ENCODE measurements around the gene ZBTB26.
A peak's percentile ranks its signal among the peaks of the same experiment; 100 is the strongest.

ZBTB26 gene

GRCh38 chr9:122931226-122932121 is at the start of gene ZBTB26:
Gene ZBTB26 (minus strand): TSS chr9:122931512. CDS start chr9:122919934, 11,578 bp downstream.
- DNase-seq (ENCODE audit: low read depth in 2 of 2), result peak; percentile 66 to 85

DNA sequence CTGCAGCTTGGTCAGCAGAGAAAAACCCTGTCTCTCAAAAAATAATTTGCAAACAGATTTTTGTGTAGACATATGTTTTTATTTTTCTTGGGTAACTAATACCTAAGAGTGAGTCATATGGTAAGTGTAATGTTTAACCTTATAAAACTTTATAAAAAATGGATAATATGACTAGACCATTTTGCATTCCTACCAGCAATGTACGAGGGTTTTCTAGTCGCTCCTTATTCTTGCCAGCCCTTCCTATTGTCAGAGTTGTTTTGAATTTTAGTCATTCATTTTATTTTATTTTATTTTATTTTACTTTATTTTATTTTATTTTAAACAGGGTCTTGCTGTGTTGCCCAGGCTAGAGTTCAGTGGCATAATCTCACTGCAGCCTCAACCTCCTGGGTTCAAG is 47.3 kb upstream of the ZBTB26 start:
- DNase-seq (ENCODE audit: low read depth in 2 of 2), result no peak

- DNase-seq (ENCODE audit: low read depth in 2 of 2), result no peak
These were observed 43.9 kb upstream of the ZBTB26 start for GRCh38 chr9:122975196-122975595.

DNA sequence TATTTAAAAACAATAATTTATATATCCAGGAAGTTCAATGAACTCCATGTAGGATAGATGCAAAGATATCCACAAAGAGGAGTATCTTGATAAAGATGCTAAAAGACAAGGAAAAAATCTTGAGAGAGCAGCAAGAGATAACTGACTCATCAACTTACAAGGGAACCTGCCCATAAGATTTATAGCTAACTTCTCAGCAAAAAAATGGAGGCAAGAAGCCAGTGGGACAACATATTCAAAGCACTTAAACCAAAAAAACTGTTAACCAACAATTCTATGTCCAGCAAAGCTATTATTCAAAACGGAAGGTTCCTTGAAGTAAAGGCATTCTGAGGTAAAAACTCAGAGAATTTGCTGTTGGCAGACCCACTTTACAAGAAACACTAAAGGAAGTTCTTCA is 29.8 kb upstream of the ZBTB26 start:
- no peak for DNase-seq (ENCODE audit: low read depth in 2 of 2)

GRCh38 chr9:122955961-122956360 is 24.6 kb upstream of the ZBTB26 start:
- DNase-seq (ENCODE audit: low read depth in 2 of 2), result no peak

- no peak for DNase-seq (ENCODE audit: low read depth in 2 of 2)
These were observed 23.0 kb upstream of the ZBTB26 start for GRCh38 chr9:122954253-122954691.

GRCh38 chr9:122951056-122951455 is 19.7 kb upstream of the ZBTB26 start:
- no peak for DNase-seq (ENCODE audit: low read depth in 2 of 2)

DNA sequence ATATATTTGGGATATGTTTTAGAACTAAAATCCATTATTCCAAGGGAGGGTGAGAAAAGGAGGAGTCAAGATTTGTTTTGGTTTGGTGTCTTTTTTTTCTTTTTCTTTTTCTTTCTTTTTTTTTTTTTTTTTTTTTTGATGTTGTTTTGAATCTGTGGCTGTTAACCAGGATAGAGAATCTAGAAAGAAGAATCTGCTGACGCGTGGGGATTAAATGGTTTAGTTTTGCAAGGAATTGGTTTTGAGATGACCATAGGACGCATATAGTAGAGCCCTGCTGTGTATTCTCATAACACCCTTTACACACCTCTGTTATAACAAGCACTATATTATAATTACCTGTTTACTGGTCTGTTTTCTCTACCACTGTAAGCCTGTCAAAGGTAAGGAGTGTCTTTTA is 19.0 kb upstream of the ZBTB26 start:
- no peak for DNase-seq (ENCODE audit: low read depth in 2 of 2)

- no peak for DNase-seq (ENCODE audit: low read depth in 2 of 2)
These were observed 18.4 kb upstream of the ZBTB26 start for GRCh38 chr9:122949696-122950095.

DNA sequence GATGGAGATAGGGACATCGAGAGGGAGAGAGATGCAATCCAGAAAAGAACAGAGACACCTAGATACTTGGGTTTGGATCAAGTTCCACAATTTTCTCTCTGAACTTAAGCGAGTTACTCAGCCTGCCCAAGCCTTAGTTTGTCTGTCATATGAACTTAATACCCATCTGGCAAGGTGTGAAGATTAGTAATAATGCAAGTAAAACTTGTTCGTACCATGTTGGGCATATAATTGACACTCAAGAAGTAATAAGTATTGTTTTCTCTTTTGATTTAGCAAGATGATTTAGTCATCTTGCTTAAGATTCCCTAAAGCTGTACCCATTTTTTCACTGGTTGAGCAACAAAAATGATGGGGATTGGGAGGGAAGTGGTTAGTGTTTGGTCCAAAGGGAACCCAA is 17.0 kb upstream of the ZBTB26 start:
- no peak for DNase-seq (ENCODE audit: low read depth in 2 of 2)

DNA sequence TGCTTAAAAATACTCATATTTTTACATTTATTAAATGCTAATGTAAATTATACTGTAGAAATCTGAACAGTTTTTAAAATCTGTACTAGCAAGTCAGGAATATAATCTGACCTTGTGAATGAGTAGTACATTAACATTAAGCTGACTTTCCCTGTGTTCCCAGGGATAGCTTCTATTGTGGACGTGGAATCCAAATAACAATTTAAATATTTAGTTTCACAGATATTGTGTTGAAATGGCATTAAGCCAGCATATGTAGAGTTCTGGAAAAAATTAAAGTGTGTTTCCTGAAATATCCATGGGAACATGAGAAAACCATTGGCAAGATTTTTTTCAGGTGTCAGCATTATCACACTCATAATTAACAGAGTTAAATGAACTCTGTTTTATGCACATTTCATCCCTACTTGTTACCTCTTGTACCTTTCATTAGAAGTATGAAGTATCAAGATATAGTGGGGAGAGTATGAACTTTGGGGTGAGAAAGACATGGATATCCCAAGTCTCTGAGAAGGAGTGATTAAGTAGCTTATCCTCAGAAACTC is 15.2 kb upstream of the ZBTB26 start:
- DNase-seq (ENCODE audit: low read depth in 2 of 2), result no peak

GRCh38 chr9:122944960-122945888 is 13.9 kb upstream of the ZBTB26 start:
- no peak for DNase-seq (ENCODE audit: low read depth in 2 of 2)

GRCh38 chr9:122941582-122942234 is 10.4 kb upstream of the ZBTB26 start:
- no peak for DNase-seq (ENCODE audit: low read depth in 2 of 2)

DNA sequence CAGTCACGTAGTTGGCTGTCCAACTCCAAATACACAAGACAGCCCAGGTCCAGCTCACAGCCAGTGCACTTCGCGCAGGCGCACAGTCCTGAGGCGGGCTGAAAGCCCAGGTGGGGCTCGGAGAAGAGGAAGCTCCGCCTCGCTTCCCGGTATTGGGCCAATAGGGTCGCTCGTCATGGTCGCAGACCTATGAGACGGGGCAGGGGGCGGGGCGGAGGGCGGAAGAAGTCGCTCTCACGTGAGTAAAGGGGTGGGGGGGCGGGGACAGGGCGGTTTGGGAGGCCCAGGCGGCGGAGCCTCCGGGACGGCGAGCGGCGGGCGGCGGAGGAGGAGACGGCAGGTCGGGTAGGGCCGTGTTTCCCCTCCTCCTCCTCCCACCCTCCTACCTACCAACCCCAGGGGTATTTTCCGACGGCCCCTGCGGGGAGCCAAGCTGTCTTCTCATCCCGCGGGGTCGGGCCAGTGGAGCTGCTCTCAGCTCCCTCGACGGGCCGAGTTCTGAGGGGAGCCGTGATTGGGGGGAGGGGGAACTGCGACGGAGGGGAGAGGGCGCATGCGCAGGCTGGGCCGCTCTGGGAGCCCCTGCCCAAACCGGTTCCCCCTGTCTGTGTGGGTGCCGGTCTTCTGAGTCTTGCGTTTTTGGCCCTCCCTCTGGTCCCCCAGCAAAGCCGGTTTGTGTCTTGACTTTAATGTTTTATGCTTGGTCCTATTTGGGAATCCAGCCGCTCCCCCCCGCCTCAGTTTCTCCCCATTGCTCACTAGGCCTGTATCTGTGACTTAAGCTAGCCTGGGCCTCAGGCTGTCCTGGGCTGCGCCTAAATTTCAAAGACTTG is 9.7 kb upstream of the ZBTB26 start, which contains the start of gene RABGAP1:
RABGAP1 (plus strand) TSS at position 272 of the 833 bp plus-strand sequence. CDS start 16,040 bp downstream, outside the sequence.
- DNase-seq (ENCODE audit: low read depth in 2 of 2), result peak; percentile 94 to 97

- no peak for DNase-seq (ENCODE audit: low read depth in 2 of 2)
These were observed 9.1 kb upstream of the ZBTB26 start for GRCh38 chr9:122940454-122940748.

- DNase-seq (ENCODE audit: low read depth in 2 of 2), result no peak
These were observed 8.3 kb upstream of the ZBTB26 start for GRCh38 chr9:122939601-122940000.

GRCh38 chr9:122936883-122937282 is 5.6 kb upstream of the ZBTB26 start:
- DNase-seq (ENCODE audit: low read depth in 2 of 2), result no peak

- DNase-seq (ENCODE audit: low read depth in 2 of 2), result no peak
These were observed 5.2 kb upstream of the ZBTB26 start for GRCh38 chr9:122936464-122936863.

DNA sequence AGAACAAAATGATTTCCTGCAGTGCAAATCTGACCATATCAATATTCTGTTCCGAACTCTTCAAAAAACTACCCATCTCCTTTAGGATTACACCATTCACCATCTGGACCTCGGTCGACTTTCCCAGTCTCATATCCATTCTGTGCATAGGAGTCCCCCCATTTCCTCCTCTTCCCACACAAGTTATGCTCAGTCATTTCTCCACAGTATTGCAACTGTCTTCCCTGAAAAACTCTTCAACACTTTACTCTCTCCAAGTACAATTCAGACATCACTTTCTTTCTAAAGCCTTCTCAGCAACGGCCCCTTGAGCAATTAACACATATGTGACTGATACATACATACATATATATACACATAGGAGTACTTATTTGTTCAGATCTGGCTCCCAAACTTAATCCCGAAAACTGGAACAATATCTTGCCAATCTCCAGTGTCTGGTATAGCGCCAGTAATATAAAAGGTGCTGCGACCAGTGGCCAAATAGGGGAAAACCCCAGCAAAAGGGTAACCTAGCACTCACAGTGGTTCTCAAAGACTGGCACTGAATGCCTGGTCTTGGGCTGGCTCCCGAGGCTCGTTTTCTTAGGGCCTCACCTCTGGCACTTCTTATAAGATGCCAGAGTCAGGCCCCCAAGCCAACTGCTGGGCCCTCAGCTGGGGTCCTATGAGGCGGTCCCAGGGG is 629 bp downstream of the ZBTB26 start:
- no peak for DNase-seq (ENCODE audit: low read depth in 2 of 2)

DNA sequence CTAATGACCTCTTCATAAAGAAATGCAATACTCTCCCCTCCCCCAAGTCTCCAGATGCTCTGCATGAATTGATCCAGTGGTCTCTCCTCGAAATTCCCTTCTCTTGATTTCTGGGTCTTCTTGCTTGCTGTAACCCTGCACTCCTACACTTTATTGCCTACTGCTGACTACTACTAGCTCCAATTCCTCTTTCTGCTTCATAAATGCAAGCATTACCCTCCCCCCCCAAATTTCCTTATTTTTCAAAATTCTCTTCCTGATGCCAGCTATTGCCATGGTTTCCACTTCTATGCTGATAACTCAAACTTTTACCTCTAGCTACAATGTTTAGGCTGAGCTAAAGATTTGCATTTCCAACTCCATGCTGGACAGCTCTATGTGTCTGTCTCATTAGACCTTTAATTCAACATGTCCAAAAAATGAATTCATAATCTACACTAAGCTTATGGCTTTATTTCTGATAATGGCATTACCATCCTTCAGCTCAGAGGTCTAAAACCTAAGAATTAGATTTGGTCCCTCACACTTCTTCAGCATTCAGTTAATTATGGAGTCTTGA is 1.4 kb downstream of the ZBTB26 start:
- DNase-seq (ENCODE audit: low read depth in 2 of 2), result no peak
